Activated gamma-delta T cell treated with anti-CD3 and anti-CD28 coated beads, Interleukin-2, amount 50 U/mL, for 16 hours (primary cell): ENCODE data around the gene MMRN1.

Experiments
- DNase-seq: peaks from one replicate; pipeline ENCODE4 v3.0.0-alpha.2; 2020; ENCODE audit warnings: low read depth

The MMRN1 gene

DNA sequence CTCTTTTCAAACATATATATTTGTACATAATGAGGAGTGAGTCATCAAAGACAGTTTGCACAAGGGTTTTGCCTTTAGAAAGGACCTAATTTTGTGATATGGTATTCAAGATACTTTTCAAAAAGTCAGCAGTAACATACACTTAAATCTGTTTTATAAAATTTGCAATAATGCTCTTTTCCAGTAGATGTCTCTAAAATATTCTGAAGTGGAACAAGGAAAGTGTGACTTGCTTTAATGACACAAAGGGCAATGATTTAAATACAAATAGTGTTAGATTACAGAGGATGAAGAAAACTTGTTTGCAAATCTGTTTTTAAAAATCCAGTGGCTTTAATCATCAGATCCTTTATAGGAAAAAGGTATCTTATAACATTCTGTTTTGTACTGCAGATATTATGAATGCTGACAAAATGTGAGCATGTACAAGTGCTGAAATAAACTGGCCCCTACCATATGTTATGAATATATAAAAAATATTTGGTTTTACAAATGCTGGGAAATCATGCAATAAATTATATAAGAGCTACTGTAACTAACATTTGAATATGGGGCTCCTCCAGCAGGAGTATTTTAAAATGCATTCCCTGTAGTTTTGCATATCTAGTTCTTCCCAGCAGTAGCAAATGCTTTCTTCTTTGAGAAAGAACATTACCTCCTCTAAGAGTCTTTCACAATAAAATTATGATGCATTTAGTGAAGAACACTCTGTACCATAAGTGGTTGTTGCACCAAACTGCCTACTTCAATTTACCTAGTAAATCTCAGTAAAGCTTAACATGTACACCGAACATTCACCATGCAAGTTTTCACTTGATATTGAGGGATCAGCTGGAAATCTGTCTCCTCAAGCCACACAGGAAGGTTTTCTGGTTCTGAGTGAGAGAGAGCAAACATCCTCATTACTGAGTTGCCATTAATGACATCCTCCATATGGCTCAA lies 20.2 kb downstream of the MMRN1 start:
- DNase-seq: no peak

DNA sequence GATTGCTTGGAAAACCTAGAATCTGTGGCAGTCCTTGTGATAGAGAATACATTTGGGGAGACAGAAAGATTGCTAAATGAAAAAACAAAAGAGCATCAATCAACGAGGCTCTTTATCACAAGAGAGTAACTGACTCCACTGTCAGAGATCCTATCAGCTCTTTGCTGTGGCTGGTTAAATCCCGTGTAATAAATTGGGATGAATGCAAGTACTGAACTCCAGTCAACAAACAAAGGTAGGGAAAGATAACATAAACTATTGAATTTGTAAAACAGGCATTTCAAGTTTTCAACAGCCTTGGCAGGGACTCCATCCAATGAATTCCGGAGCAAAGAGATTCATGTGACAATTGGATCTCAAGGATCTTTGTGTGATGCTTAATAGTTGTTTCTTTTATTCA lies 21.3 kb downstream of the MMRN1 start:
- no peak for DNase-seq

DNA sequence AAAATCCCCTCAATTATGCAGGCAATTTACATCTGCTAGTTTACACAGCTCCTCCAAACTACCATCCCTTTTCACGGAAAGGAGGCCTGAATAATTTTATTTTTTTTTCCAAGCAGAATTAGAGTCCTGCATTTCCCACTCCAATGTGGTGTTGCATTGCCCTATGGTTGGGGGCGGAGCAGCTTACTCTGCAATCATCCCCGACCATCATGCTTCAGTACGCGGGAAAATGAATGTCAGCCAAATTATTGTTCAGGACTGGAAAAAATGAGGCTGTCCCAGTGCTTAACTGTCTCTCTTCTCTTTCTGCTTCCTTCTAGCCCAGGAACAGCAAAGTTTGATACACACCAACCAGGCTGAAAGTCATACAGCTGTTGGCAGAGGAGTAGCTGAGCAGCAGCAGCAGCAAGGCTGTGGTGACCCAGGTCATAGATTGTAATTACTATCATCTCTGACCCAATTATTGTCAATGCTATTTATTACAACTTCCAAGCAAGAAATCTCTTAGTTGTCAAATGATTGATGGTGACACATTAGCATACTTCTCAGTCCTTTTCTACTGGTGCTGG lies 28.3 kb downstream of the MMRN1 start:
- no peak for DNase-seq

DNA sequence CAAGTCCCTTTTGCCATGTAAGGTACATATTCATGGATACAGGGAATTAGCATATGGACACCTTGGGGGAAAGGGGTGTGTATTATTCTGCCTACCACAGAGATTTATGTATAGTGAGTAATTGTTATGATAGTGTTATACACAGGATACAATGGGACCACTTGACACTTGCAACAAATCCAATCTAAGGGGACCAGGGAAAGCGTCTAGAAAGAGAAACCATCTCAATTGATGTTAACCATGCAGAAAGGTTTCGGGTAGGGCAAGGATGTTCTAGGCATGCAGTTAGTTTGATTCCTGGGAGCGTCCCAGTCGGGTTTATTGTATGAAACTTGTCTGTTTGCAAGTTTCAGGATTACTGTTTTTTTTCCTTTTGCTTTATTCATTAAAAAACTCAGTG lies 34.2 kb downstream of the MMRN1 start:
- DNase-seq: no peak

DNA sequence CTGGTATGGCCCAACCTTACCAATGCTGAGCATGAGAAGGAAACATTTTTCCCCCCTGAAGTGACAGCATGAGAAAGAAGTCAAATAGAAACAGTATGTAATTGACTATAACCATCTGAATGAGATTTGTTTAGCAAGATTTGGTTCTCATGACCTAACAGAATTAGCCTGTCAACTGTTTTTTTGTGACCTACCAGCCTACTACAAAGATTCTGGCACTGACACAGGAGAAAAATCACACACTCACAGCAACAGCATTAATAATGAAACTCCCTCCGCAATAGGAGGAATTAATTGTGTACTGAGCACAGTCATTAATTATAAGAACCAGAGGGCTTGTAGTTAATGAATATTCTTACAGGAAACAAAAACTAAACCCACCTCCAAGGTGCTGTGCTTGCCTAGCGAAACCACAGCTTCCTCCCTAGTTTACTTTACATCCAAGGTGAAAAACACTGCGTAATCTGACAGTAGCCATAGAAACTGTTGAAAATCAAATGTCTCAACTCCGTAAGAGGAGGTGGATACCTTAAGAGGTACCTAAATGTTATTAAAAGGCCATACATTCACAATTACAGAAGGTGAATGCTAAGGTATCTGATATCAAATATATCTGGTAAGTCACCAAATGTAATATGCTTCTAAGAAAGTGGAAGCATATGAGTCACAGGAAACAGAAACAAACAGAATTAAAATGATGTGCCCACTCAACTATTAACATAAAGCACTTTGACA lies 34.9 kb downstream of the MMRN1 start:
- no peak for DNase-seq

DNA sequence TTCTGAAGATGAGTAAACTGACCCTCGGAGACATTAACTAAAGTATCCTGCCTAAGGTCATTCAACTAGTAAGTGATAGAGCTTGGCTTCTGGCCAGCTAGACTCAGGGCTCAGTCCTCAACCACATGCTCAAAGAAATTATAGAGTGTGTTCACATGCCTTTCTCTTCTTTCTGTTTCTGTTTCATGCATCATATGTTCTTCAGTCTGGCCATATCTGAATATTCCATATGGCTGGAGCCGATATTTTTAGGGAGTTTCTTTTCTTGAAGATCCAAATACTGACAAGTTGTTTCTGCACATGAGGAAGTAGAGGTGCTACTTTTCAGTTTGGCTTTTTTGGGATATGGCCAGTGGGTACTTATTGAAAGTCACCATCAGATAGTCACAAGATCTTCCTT lies 44.9 kb downstream of the MMRN1 start:
- DNase-seq: no peak

DNA sequence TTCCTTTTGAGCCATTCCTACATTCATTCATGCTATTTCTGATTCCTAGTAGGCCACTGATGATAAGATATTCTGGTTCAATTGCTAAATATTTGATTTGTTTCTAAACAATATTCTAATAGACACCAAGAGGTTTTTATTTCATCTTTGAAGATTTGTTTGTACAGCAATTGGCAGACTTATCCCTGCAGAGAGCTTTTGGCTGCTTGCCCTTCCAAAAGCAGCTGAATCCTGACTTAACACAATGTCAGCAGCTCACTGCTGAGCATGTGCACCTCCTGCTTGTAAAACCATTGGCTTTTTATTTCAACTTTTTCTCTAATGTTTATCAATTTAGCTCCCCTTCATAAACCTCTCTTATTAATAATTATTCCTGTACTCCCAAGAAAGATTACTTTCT lies 45.3 kb downstream of the MMRN1 start:
- DNase-seq: no peak

DNA sequence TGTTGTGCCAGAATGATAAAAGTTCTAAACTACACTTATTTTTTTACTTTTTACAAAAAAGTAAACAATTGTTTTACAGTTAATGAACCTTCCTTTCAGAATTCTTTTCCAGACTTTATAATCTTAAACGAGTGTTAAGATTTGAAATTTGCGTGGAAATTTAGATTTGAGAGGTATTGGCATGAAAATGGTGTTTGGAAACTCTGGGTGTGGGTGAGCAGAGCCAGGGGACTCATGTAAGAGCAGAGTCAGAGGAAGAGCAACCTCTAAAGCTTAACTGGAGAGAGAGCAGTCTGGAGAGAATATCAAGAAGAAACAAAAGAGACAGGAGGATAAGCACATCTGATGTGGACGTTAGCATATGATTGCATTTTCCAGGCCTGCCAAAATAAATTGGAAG lies 48.2 kb downstream of the MMRN1 start:
- DNase-seq: no peak

DNA sequence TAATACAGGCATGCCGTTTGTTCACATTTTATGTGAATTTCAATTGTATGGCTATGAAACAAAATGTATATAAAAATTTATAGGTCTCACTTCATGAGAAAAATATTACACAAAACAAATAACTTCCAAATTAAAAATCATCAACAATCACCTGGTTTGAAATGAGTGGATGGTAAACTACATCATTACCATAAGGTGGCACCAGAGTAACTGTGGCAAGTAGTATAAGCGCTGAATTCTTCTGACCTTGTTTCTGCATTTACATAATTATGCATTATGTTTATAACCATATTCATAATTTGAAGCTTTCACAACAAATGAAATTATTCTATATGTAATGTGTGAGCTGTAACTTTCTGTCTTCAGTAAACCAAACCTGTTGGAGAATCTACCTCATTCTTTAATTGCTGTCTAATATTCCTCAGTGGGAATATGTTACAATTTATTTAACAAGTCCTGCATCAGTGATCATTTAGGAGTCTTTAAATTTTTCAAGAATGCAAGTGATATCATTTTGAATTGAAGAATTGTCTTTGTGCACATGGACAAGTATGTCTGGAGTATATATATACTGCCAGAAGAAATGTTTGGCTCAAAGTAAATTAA lies 55.2 kb downstream of the MMRN1 start:
- DNase-seq: no peak

DNA sequence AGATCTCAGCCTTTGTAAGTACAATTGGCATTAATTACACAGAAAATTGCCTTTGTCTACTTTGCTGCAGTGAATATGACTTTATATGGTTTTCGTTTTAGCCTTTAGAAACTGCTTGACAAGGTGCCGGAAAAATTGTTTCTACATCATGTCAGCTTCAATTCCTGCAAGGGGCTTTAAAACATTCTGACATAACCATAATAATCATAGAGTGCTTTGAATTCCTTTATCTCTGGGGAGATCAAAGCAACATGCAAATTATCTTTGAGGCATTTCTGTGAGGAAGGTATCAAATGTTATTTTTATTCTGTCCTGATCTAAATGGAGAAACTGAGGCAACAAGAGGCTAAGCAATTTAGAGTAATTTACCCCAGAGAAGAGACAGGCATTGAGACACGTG lies 57.8 kb downstream of the MMRN1 start:
- no peak for DNase-seq

DNA sequence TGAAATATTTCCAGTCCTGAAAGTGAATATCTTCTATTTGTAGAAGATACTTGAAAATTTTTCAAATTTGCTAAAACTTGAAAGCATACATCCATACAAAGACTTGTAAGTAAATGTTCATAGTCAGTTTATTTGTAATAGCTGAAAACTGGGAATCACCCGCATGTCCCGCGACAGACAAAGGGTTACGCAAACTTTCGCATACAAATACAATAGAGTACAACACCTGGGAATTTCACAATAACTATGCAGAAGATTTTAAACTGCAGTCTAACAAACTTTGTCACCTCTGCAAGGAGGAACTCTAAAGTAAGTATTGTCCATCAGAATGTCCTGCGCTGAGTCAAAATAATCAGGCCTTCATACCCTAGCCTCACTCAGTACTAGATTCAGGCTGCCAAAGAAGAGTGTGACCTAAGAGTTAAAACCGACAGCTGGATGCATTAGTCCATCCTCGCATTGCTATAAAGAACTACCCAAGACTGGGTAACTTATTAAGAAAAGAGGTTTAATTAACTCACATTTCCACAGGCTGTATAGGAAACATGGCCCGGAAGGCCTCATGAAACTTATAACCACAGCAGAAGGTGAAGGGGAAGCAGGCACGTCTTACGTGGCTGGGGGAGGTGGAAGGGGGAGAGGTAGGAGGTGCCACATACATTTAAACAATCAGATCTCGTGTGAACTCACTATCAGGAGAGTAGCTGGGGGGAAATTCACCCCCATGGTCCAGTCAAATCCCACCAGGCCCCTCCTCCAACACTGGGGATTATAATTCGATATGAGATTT lies 60.4 kb downstream of the MMRN1 start:
- no peak for DNase-seq

DNA sequence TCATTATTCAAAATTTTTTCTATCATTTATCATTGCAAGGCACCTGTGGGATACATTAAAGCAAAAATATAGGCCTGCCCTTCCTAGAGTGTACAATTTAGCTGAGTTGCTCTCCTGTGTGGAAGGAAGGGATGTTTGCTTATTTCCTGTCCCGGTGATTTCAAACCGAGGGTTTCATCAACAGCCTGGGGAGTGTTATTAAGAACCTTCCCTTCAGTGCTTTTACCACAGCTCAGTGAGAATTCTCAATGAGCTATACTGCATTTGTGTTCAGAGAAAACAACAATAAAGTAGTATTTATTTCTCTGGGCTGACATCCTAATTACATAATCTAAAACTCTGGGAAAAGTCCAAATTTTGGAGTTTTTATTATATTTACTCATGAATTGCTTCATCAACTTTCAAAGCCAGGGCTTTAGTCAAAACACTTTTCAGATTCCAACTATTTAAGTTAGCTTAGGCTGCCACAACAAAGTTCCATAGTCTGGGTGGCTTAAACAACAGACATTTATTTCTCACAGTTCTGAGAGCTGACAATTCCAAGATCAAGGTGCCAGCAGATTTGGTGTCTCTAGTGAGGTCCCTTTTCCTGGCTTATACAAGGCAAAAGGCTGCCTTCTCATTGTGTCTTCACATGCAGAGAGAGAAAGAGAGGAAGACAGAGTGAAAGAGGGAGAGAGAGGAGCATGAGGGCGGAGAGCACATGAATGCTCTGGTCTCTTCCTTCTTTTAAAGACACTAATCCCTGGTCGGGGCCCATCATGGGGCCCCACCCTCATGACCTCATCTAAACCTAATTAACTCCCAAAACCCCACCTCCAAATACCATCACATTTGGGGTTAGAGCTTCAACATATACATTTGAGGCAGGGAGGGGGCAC lies 62.6 kb downstream of the MMRN1 start:
- no peak for DNase-seq

DNA sequence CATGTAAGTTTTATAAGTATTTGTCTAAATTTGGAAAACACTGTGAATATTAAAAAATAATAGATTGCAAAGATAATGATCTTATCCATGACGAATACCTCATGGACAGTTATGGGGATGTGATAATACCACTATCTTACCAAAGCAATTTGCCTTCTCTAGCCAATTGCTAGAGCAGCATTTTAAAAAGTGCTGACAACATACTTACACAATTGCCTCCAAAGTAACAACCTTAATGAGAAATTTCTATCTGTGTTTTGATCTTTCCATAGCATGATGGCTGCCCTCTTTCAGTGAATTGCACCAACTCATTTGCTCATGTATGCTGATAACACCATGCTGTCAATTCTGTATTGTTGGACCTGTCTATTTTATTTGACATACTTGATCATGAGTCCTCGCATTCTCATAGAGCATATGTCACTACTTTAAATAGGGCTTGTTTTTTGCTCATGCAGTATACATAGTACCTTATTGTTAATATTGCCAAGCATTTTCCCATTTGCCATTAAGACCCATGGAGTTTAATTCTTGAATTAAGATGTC lies 87.2 kb downstream of the MMRN1 start:
- DNase-seq: no peak

DNA sequence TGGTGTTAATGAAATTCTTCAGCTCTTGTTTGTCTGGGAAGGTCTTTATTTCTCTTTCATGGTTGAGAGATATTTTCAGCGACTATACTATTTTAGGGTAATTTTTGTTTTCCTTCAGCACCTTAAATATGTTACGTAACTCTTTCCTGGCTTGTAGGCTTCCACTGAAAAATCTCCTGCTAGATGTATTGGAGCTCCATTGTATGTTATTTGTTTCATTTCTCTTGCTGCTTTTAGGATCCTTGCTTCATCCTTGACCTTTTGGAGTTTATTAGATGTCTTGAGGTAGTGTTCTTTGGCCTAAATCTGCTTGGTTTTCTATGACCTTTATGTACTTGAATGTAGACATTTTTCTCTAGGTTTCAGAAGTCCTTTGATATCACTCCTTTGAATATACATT lies 93.6 kb downstream of the MMRN1 start:
- DNase-seq: no peak

DNA sequence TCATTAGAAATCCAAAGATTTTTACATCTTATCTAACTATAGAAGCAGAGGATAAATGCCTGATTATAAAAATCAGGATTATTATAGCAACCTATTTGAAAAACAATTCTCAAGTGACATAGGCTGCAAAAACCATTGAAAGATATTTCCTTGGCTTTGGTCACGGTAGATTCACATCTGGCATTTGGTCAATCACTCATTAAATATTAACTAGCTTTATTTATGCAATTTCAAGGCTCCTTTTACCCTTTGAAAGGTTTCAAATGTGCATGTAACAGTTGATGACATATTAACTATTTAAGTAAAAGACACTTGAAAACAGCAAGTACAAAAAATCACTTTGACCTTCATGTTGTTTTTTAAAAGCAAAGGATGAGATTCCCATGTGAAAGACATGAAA lies 98.1 kb downstream of the MMRN1 start:
- DNase-seq: no peak

DNA sequence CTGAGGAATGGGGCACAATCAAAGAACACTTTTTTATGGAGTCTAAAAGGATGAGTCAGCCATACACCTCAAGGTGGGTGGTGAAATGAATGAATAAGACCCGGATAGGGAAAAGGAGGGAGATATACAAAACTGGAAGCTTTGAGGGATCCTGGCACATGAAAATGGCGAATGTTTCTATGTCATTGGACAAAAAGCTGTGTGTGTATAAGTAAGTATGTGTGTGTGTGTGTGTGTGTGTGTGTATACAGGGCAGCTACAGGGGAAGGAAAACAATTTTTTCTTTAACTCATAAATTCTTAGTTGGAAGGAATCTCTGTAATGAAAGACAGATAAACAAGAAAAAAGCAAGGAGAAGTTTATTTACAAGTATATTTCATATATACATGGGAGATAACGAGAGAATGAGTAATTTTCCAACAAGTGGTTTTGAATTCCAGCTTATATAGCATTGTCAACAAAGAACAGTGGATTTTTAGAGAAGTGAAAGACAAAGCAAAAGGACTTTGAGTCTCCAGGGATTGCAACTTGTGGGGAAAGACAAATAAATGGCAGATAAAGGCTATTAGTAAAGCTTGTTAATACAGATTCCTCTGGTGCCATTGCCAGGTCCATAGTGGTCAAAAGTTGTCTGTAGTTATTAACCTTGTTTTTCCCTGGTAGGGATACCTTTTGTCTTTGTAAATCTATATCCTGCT lies 99.7 kb downstream of the MMRN1 start:
- DNase-seq: no peak

DNA sequence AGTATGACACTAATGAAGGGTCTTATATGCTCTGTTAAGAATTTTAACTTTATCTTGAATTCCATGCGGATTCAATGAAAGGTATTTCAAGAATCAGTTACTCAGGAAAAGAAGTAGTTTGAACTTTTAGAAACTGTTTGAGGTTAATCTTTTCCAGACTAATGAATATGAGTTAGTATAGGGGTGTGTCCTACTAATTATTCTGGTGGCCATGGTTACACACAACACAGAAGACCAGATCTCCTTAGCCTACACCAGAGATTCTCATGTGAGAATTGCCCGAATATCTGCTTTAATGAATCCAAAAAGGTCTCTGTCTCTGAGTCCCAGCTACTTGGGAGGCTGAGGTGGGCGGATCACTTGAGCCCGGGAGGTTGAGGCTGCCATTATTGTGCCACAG lies 100.4 kb downstream of the MMRN1 start:
- no peak for DNase-seq

DNA sequence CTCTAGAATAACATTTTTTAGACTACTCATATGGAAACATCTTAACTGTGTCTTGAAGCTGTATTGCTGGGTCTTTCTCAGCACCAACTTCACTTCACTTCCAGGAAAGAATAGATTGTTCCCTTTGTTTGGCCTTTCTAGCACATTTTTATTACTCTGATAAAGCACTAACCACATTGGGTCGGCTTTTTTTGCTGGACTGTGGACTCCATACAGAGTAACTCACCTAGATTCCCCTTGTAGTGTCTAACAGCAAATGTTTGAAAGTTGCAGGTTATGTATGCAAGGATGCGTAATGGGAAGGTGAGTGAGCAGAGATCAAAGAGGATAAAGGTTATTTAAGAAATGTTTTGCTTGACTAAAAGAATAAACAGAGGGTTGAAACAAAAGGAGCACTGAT lies 101.2 kb downstream of the MMRN1 start:
- DNase-seq: no peak

DNA sequence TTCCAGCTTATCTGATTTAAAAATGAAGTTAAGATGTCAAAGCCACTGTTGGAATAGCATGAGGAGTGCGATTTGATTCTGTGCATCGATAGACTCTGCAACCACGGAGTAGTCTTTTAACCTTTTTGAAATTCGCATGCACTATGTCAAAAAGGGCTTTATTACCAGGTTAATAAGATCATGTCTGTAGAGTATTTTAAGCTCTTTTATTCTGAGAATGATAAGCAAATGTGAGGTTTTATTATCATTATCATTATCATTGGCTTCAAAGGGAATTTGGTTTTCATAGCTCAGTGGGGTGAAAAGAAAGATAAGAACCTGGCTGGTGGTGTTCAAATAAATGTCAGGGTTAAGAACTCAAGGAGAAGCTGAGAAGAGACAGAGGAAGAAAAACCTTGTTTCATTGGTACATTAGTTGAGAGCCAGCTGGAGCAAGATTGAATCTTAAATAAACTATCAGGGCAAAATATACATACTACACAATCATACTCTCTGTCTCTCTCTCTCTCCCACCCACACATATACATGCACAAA lies 102.6 kb downstream of the MMRN1 start:
- no peak for DNase-seq
